Endothelial cell of umbilical vein (primary cell): ENCODE results near the gene CXCL13. TPM values are rescaled to one million over a fixed set of nuclear protein-coding genes. Genes with fewer than 3 reads are reported as not detected.

Experiments used
- BruUV-seq: library from RNA; stranded (reverse); fragments of 400-500 nt; replicated peaks from 2 replicates; lab custom pipeline; 2021; lab: Mats Ljungman, UMichigan
- CTCF ChIA-PET: fragments of 300-600, 350-600 bp; sonication (Branson Sonifier 250); formaldehyde crosslinking; loops from one replicate; lab custom pipeline; 2021; ENCODE audit warnings: antibody characterized with exemption, inconsistent platforms; lab: Charles Lee
- POLR2A ChIA-PET: fragments of 300-600, 350-600 bp; sonication (Branson Sonifier 250); formaldehyde crosslinking; loops from one replicate; lab custom pipeline; 2021; ENCODE audit warnings: antibody characterized with exemption, inconsistent platforms; lab: Charles Lee
- DNase-seq: peaks from one replicate; pipeline ENCODE4 v3.0.0-alpha.2; 2011; ENCODE audit warnings: low read depth, low spot score
- FAIRE-seq: peaks from 2 replicates; lab custom pipeline; 2011; peaks lifted over from hg19 to GRCh38; lab: Jason Lieb, UNC
- H2AFZ ChIP-seq: 2 replicates; pipeline ENCODE4 v1.6.0; 2012; ENCODE audit warnings: low read depth, low read length, control low read depth, inconsistent platforms
- H3K27ac ChIP-seq: 2 replicates; pipeline ENCODE4 v1.5.1; 2011; ENCODE audit warnings: low read depth, mild to moderate bottlenecking, control low read depth, low read length, moderate library complexity; ENCODE audit not compliant: insufficient read depth
- H3K27me3 ChIP-seq, 2 experiments: 2 replicates each; pipeline versions ENCODE4 v1.6.0 to v1.6.1; 2011; ENCODE audit warnings: low read length in 2 of 2, mixed read lengths in 1 of 2; ENCODE audit not compliant: control insufficient read depth in 2 of 2, insufficient read depth in 2 of 2
- H3K36me3 ChIP-seq, 2 experiments: 2 replicates in 1 of 2; 3 replicates in 1 of 2; pipeline ENCODE4 v1.5.1; 2011; ENCODE audit warnings: low read length in 2 of 2, mild to moderate bottlenecking in 1 of 2, moderate library complexity in 1 of 2; ENCODE audit not compliant: control insufficient read depth in 2 of 2, insufficient read depth in 2 of 2; ENCODE audit errors: extremely low read depth in 1 of 2
- H3K4me1 ChIP-seq: 3 replicates; pipeline ENCODE4 v1.5.1; 2011; ENCODE audit warnings: mild to moderate bottlenecking, low read length; ENCODE audit not compliant: control insufficient read depth, insufficient read depth; ENCODE audit errors: extremely low read depth
- H3K4me2 ChIP-seq: 2 replicates; pipeline ENCODE4 v1.6.1; 2011; ENCODE audit warnings: low read length, control low read depth, mixed read lengths; ENCODE audit not compliant: insufficient read depth
- H3K4me3 ChIP-seq, 3 experiments: fragments of 200-600 bp in 1 of 3; sonication (generic), shearing (Covaris generic) in 1 of 3; replicated peaks in 1 of 3; 2 replicates each; pipeline ENCODE4 v1.5.1; 2011 to 2016; ENCODE audit warnings: control low read depth in 3 of 3, low read length in 3 of 3, mild to moderate bottlenecking in 2 of 3, inconsistent platforms in 1 of 3, low read depth in 1 of 3, moderate library complexity in 1 of 3; ENCODE audit not compliant: insufficient read depth in 1 of 3
- H3K79me2 ChIP-seq: 2 replicates; pipeline ENCODE4 v1.6.0; 2012; ENCODE audit warnings: low read length, inconsistent platforms; ENCODE audit not compliant: control insufficient read depth, insufficient read depth
- H3K9ac ChIP-seq: replicated peaks from 2 replicates; pipeline ENCODE3; 2011; ENCODE audit warnings: low read length, control low read depth; ENCODE audit not compliant: insufficient read depth; ENCODE audit errors: extremely low read depth
- H3K9me1 ChIP-seq: replicated peaks from 3 replicates; pipeline ENCODE4 v1.6.0; 2011; ENCODE audit warnings: mild to moderate bottlenecking, low read length; ENCODE audit not compliant: control insufficient read depth, insufficient read depth; ENCODE audit errors: extremely low read depth
- H3K9me3 ChIP-seq: replicated peaks from 2 replicates; pipeline ENCODE4 v1.5.1; 2012; ENCODE audit warnings: low read length, inconsistent platforms; ENCODE audit not compliant: control insufficient read depth, insufficient read depth
- H4K20me1 ChIP-seq: replicated peaks from 2 replicates; pipeline ENCODE3; 2011; ENCODE audit warnings: mild to moderate bottlenecking, low read length; ENCODE audit not compliant: control insufficient read depth, insufficient read depth; ENCODE audit errors: extremely low read depth
- CTCF ChIP-seq, 2 donors: IDR thresholded peaks; 1 replicate in 1 of 2; 2 replicates in 1 of 2; pipeline ENCODE4 v1.5.1; 2011; ENCODE audit warnings: low read length in 2 of 2, mild to moderate bottlenecking in 2 of 2, moderate library complexity in 2 of 2, control low read depth in 1 of 2, inconsistent platforms in 1 of 2, low read depth in 1 of 2; ENCODE audit not compliant: insufficient read depth in 1 of 2; ENCODE audit errors: extremely low read depth in 1 of 2
- EZH2 ChIP-seq: IDR thresholded peaks from 2 replicates; pipeline ENCODE4 v1.6.1; 2012; ENCODE audit warnings: borderline replicate concordance, low read depth, mild to moderate bottlenecking, moderate library complexity, low read length, inconsistent platforms; ENCODE audit not compliant: severe bottlenecking
- FOS ChIP-seq: IDR thresholded peaks from 2 replicates; pipeline ENCODE4 v1.6.1; 2011; ENCODE audit warnings: mild to moderate bottlenecking, low read length, moderate library complexity, borderline replicate concordance; ENCODE audit not compliant: insufficient read depth
- GATA2 ChIP-seq: IDR thresholded peaks from 2 replicates; pipeline ENCODE4 v1.7.0; 2011; ENCODE audit warnings: low read depth, mild to moderate bottlenecking, moderate library complexity, mixed read lengths, low read length; ENCODE audit not compliant: insufficient read length, insufficient read depth
- JUN ChIP-seq: IDR thresholded peaks from 2 replicates; pipeline ENCODE4 v1.6.1; 2011; ENCODE audit warnings: borderline replicate concordance, low read depth; ENCODE audit not compliant: insufficient read length, insufficient read depth
- MAX ChIP-seq: IDR thresholded peaks from 2 replicates; pipeline ENCODE4 v1.6.1; 2011; ENCODE audit not compliant: insufficient read depth, insufficient read length
- MYC ChIP-seq: IDR thresholded peaks from one replicate; pipeline ENCODE4 v1.6.1; 2011; ENCODE audit warnings: mild to moderate bottlenecking, low read depth, low read length
- POLR2A ChIP-seq: IDR thresholded peaks from 2 replicates; pipeline ENCODE4 v1.6.1; 2012; ENCODE audit warnings: low read depth, mild to moderate bottlenecking, control low read depth, low read length
- POLR2AphosphoS5 ChIP-seq: IDR thresholded peaks from 2 replicates; pipeline ENCODE4 v1.6.1; 2012; ENCODE audit warnings: low read depth, mild to moderate bottlenecking, control low read depth, low read length, moderate library complexity; ENCODE audit not compliant: insufficient read depth
- dilution Hi-C: fragments of 300-500 bp; cut with MboI; formaldehyde crosslinking; loops from one replicate; pipeline ENCODE4 v1.15.0; 2019; ENCODE audit warnings: low sequenced_read_pairs; ENCODE audit not compliant: extremely low pct_ligation_motif_present
- intact Hi-C: fragments of 100-400 bp; cut with micrococcal nuclease; formaldehyde crosslinking; loops from one replicate; pipeline ENCODE4 v1.10.0; 2022
- polyA plus RNA-seq, 4 experiments: library from polyadenylated mRNA; depleted of rRNA in 3 of 4; stranded (reverse) in 3 of 4; unstranded in 1 of 4; fragments of >200 nt; gene quantifications; 2 replicates each; pipeline versions ENCODE4 v1.2.1 to v1.2.3, GENCODE V29; 2011 to 2012; ENCODE audit warnings: missing spikeins in 1 of 4
- total RNA-seq: library from RNA; stranded (reverse); gene quantifications from 2 replicates; pipeline ENCODE4 v1.2.3, GENCODE V29; 2021

CXCL13 gene
- total and polyA plus RNA-seq, 2 donors (not counting 3 experiments of a cell fraction or from before 2014, with no cell fraction given): not detected

- Histone ChIP-seq H3K27me3 (peaks cover 3 to 6% of the 10 kb centered on the region in 2 experiments), H3K27ac (no peak overlapping the region), H4K20me1 (no peaks in the 10 kb centered on the region), H3K4me1 (no peaks in the 10 kb centered on the region), H3K9me1 (no peaks in the 10 kb centered on the region), H3K36me3 (no peaks in the 10 kb centered on the region), H3K9me3 (no peaks in the 10 kb centered on the region), H3K79me2 (no peaks in the 10 kb centered on the region), H3K4me2 (no peak overlapping the region), H2AFZ (no peak overlapping the region), H3K4me3 (no peak overlapping the region), H3K9ac (no peak overlapping the region)
- intact Hi-C loops (no loop called here), dilution Hi-C loops (no loop called here)
- CTCF ChIA-PET: no interaction called here
- POLR2A ChIA-PET: no interaction called here
- FAIRE-seq: no peak
- BruUV-seq: no TSS peak
- TF ChIP-seq POLR2AphosphoS5 (no peak), MYC (no peak), EZH2 (no peak), POLR2A (no peak), FOS (no peak), GATA2 (no peak), CTCF (IDR thresholded peaks at IDR 0.05; ENCODE audit: extremely low read depth in 1 of 2, insufficient read depth in 1 of 2, low read depth in 1 of 2, low read length in 2 of 2) (no peak), MAX (no peak), JUN (no peak)
- no peak for DNase-seq
Measured at GRCh38 chr4:77623091-77623490, 17.5 kb downstream of the CXCL13 start.
